ENCODE measurements around the gene DLK1. TPM values are rescaled to one million over a fixed set of nuclear protein-coding genes. Genes with fewer than 3 reads are reported as not detected.

The DLK1 gene
- total RNA-seq, 2 experiments from 2014 or later, result not detected

GRCh38 chr14:100740196-100740825, 13.6 kb downstream of the DLK1 start:
- no peak overlapping the region for H3K27ac Mint-ChIP-seq
- DNase-seq, result no peak
- H3K27me3 Mint-ChIP-seq (ENCODE audit: low read depth), result no peaks in the 10 kb centered on the region
- no peak for ATAC-seq
- no peak overlapping the region for H3K4me3 Mint-ChIP-seq
- no peaks in the 10 kb centered on the region for H3K36me3 Mint-ChIP-seq (ENCODE audit: low read depth)
- CTCF ChIA-PET, result no interaction called here
- H3K4me1 Mint-ChIP-seq (ENCODE audit: low read depth), result no peaks in the 10 kb centered on the region
- H3K9me3 Mint-ChIP-seq (ENCODE audit: insufficient read depth), result no peaks in the 10 kb centered on the region
- POLR2A ChIA-PET, result no interaction called here

GRCh38 chr14:100740929-100741328, 14.2 kb downstream of the DLK1 start:
- Mint-ChIP-seq H3K4me3 (no peak overlapping the region), H3K27me3 (ENCODE audit: low read depth) (no peaks in the 10 kb centered on the region), H3K36me3 (ENCODE audit: low read depth) (no peaks in the 10 kb centered on the region), H3K9me3 (ENCODE audit: insufficient read depth) (no peaks in the 10 kb centered on the region), H3K27ac (no peak overlapping the region), H3K4me1 (ENCODE audit: low read depth) (no peaks in the 10 kb centered on the region)
- ChIA-PET POLR2A (no interaction called here), CTCF (no interaction called here)
- ATAC-seq, result no peak
- DNase-seq, result no peak

- no peak overlapping the region for H3K4me3 Mint-ChIP-seq
- no peaks in the 10 kb centered on the region for H3K27me3 Mint-ChIP-seq (ENCODE audit: low read depth)
- CTCF ChIA-PET, result no interaction called here
- POLR2A ChIA-PET, result no interaction called here
- no peak overlapping the region for H3K27ac Mint-ChIP-seq
- no peaks in the 10 kb centered on the region for H3K4me1 Mint-ChIP-seq (ENCODE audit: low read depth)
- ATAC-seq (no peak), DNase-seq (no peak)
- H3K9me3 Mint-ChIP-seq (ENCODE audit: insufficient read depth), result no peaks in the 10 kb centered on the region
- H3K36me3 Mint-ChIP-seq (ENCODE audit: low read depth), result no peaks in the 10 kb centered on the region
Measured at GRCh38 chr14:100741966-100742365, 15.3 kb downstream of the DLK1 start.

DNA sequence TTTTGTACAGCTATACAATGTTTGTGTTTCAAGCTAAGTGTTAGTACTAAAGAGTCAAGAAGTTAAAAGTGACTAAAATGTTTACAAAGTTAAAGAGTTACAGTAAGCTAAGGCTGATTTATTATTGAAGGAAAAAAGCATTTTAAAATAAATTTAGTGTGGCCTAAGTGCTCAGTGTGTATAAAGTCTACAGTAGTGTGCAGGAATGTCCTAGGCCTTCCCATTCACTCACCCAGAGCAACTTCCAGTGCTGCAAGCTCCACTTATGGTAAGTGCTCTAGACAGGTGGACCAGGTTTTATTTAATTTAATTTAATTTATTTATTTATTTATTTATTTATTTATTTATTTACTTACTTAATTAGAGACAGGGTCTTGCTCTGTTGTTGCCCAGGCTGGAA, 19.6 kb downstream of the DLK1 start:
- ChIA-PET CTCF (no interaction called here), POLR2A (no interaction called here)

DNA sequence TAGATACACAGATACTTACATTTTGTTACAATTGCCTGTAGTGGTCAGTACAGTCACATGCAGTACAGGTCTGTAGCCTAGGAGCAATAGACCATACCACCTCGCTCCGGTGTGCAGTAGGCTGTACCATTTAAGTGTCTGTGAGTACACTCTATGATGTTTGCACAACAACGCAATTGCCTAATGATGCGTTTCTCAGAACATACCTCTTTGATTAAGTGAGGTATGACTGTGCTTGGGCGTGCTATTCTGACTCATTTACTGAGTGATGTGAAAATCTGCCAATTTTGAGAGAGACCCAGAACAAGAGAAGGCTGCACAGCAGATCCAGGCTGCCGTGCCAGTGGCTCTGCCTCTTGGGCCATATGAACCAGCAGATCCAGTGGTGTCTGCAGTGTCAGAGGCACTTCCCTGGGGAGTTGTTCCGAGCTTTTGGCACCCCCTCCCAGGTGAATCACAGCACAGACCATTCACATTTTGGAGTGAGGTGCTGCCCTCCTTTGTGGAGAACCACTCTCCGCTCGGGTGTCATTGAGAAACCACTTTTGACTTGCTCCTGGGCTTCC, 20.4 kb downstream of the DLK1 start:
- H3K27me3 Mint-ChIP-seq (ENCODE audit: low read depth), result peaks cover 2% of the 10 kb centered on the region
- H3K4me1 Mint-ChIP-seq (ENCODE audit: low read depth), result no peaks in the 10 kb centered on the region
- DNase-seq, result no peak
- H3K9me3 Mint-ChIP-seq (ENCODE audit: insufficient read depth), result no peaks in the 10 kb centered on the region
- no peak overlapping the region for H3K27ac Mint-ChIP-seq
- POLR2A ChIA-PET, result no interaction called here
- CTCF ChIA-PET, result no interaction called here
- no peaks in the 10 kb centered on the region for H3K36me3 Mint-ChIP-seq (ENCODE audit: low read depth)
- no peak overlapping the region for H3K4me3 Mint-ChIP-seq
- ATAC-seq, result no peak

More for the DNA sequence above, 19.6 kb downstream of the DLK1 start:
- no peak overlapping the region for H3K27ac Mint-ChIP-seq
- no peaks in the 10 kb centered on the region for H3K4me1 Mint-ChIP-seq (ENCODE audit: low read depth)
- no peak for DNase-seq
- H3K36me3 Mint-ChIP-seq (ENCODE audit: low read depth), result no peaks in the 10 kb centered on the region
- H3K4me3 Mint-ChIP-seq, result no peak overlapping the region
- no peaks in the 10 kb centered on the region for H3K9me3 Mint-ChIP-seq (ENCODE audit: insufficient read depth)
- peaks cover 2% of the 10 kb centered on the region for H3K27me3 Mint-ChIP-seq (ENCODE audit: low read depth)
- no peak for ATAC-seq

GRCh38 chr14:100747736-100748135, 21.0 kb downstream of the DLK1 start:
- Mint-ChIP-seq H3K4me3 (no peak overlapping the region), H3K36me3 (ENCODE audit: low read depth) (no peaks in the 10 kb centered on the region), H3K9me3 (ENCODE audit: insufficient read depth) (no peaks in the 10 kb centered on the region), H3K27ac (no peak overlapping the region), H3K27me3 (ENCODE audit: low read depth) (peaks cover 2% of the 10 kb centered on the region), H3K4me1 (ENCODE audit: low read depth) (no peaks in the 10 kb centered on the region)
- ChIA-PET POLR2A (no interaction called here), CTCF (no interaction called here)
- DNase-seq (no peak), ATAC-seq (no peak)

- ChIA-PET CTCF (no interaction called here), POLR2A (no interaction called here)
- no peaks in the 10 kb centered on the region for H3K36me3 Mint-ChIP-seq (ENCODE audit: low read depth)
- H3K4me1 Mint-ChIP-seq (ENCODE audit: low read depth), result no peaks in the 10 kb centered on the region
- DNase-seq (no peak), ATAC-seq (no peak)
- no peaks in the 10 kb centered on the region for H3K9me3 Mint-ChIP-seq (ENCODE audit: insufficient read depth)
- no peak overlapping the region for H3K4me3 Mint-ChIP-seq
- H3K27me3 Mint-ChIP-seq (ENCODE audit: low read depth), result peaks cover 6% of the 10 kb centered on the region
- H3K27ac Mint-ChIP-seq, result no peak overlapping the region
Measured at GRCh38 chr14:100748403-100748802, 21.7 kb downstream of the DLK1 start.

DNA sequence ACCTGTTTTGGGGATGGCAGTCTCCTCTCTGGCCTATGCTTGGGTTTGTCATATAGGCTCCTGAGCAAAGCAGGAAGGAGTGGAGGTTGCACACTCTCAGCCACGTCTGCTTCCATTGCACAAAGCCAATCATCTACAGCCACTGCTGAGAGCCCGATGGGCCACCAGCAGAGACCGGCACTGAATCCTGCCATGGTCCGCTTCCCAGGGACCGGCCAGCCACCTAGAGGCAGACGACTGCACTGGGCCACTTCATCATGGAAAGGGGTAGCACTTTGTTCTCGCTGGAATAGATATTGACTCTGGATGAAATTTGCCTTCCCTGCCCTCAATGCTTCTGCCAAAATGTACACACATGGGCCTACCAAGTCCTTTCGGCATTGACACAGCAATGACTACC, 22.3 kb downstream of the DLK1 start:
- no peaks in the 10 kb centered on the region for H3K9me3 Mint-ChIP-seq (ENCODE audit: insufficient read depth)
- DNase-seq (no peak), ATAC-seq (no peak)
- no peak overlapping the region for H3K4me3 Mint-ChIP-seq
- no peaks in the 10 kb centered on the region for H3K36me3 Mint-ChIP-seq (ENCODE audit: low read depth)
- H3K27me3 Mint-ChIP-seq (ENCODE audit: low read depth), result peaks cover 8% of the 10 kb centered on the region
- no peak overlapping the region for H3K27ac Mint-ChIP-seq
- CTCF ChIA-PET, result no interaction called here
- POLR2A ChIA-PET, result no interaction called here
- no peaks in the 10 kb centered on the region for H3K4me1 Mint-ChIP-seq (ENCODE audit: low read depth)

DNA sequence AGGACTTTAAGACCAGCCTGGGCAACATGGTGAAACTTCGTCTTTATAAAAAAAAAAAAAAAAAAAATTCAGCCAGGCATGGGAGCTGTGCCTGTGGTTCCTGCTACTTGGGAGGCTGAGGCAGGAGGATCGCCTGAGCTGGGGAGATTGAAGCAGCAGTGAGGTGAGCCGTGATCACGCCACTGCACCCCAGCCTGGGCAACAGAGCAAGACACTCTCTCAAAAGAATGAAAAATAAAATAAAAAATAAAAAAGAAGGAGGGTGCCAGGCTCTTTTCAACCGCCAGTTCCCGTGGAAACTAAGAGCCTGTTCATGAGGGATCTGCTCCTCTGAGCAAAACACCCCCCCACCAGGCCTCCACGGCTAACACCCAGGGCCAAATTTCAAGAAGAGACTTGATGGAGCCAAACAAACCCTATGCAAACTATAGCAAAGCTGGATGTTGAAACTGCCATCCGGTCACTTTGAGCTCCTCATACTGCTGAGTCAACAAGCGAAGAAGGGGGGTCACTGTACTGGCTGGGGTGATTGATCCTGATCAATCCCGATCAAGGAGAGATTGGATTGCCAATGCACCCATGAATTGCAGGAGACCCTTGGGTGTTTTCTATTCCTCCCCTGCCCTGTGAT, 23.4 kb downstream of the DLK1 start:
- DNase-seq (no peak), ATAC-seq (no peak)
- ChIA-PET POLR2A (no interaction called here), CTCF (no interaction called here)
- no peak overlapping the region for H3K4me3 Mint-ChIP-seq
- no peaks in the 10 kb centered on the region for H3K4me1 Mint-ChIP-seq (ENCODE audit: low read depth)
- H3K27ac Mint-ChIP-seq, result no peak overlapping the region
- no peaks in the 10 kb centered on the region for H3K9me3 Mint-ChIP-seq (ENCODE audit: insufficient read depth)
- H3K36me3 Mint-ChIP-seq (ENCODE audit: low read depth), result no peaks in the 10 kb centered on the region
- H3K27me3 Mint-ChIP-seq (ENCODE audit: low read depth), result peaks cover 12% of the 10 kb centered on the region

- no peak for ATAC-seq
- ChIA-PET POLR2A (no interaction called here), CTCF (no interaction called here)
- no peak for DNase-seq
- H3K27me3 Mint-ChIP-seq (ENCODE audit: low read depth), result peaks cover 15% of the 10 kb centered on the region
- H3K4me3 Mint-ChIP-seq, result no peak overlapping the region
- H3K4me1 Mint-ChIP-seq (ENCODE audit: low read depth), result no peaks in the 10 kb centered on the region
- H3K27ac Mint-ChIP-seq, result no peak overlapping the region
- H3K36me3 Mint-ChIP-seq (ENCODE audit: low read depth), result no peaks in the 10 kb centered on the region
- no peaks in the 10 kb centered on the region for H3K9me3 Mint-ChIP-seq (ENCODE audit: insufficient read depth)
Measured at GRCh38 chr14:100750762-100751699, 24.3 kb downstream of the DLK1 start.

DNA sequence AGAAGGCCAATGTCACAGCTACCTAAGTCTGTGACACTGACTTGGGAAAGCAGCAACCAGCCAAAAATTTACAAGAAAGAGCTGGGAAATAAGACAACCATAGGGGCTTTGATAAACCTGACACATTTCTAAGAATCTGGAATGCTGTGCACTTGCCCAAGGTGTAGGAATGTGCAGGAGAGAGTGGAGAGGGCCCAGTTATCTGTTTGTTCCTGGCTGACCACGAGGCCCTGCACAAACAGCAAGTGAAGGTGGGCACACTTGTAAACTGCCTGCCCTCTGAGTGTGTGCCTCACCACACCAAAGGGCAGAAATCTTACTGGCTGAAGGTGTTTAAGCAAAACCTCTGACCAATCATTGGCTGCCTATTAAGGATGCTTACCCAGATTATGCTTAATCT, 27.3 kb downstream of the DLK1 start:
- ChIA-PET POLR2A (no interaction called here), CTCF (no interaction called here)
- no peak for ATAC-seq
- Mint-ChIP-seq H3K36me3 (ENCODE audit: low read depth) (no peaks in the 10 kb centered on the region), H3K4me1 (ENCODE audit: low read depth) (no peaks in the 10 kb centered on the region), H3K27me3 (ENCODE audit: low read depth) (peaks cover 21% of the 10 kb centered on the region), H3K4me3 (no peak overlapping the region), H3K27ac (no peak overlapping the region), H3K9me3 (ENCODE audit: insufficient read depth) (no peaks in the 10 kb centered on the region)
- DNase-seq, result no peak

- no peak overlapping the region for H3K27ac Mint-ChIP-seq
- POLR2A ChIA-PET, result no interaction called here
- no peaks in the 10 kb centered on the region for H3K4me1 Mint-ChIP-seq (ENCODE audit: low read depth)
- ATAC-seq (no peak), DNase-seq (no peak)
- CTCF ChIA-PET, result no interaction called here
- H3K36me3 Mint-ChIP-seq (ENCODE audit: low read depth), result no peaks in the 10 kb centered on the region
- no peaks in the 10 kb centered on the region for H3K9me3 Mint-ChIP-seq (ENCODE audit: insufficient read depth)
- H3K4me3 Mint-ChIP-seq, result no peak overlapping the region
- peaks cover 21% of the 10 kb centered on the region for H3K27me3 Mint-ChIP-seq (ENCODE audit: low read depth)
Measured at GRCh38 chr14:100755649-100756048, 29.0 kb downstream of the DLK1 start.
